Measurements from ENCODE around the gene GLRX2. TPM values are rescaled to one million over a fixed set of nuclear protein-coding genes. Genes with fewer than 3 reads are reported as not detected.
A peak's percentile ranks its signal among the peaks of the same experiment; 100 is the strongest.
"Not testable (repeated sequence)": the region's sequence is repeated elsewhere in the genome, so short reads cannot be mapped to it uniquely, and the experiment has no call there.

The GLRX2 gene
- polyA plus RNA-seq, 3 donors = 11.3 to 12.8 (median 12.3) TPM

DNA sequence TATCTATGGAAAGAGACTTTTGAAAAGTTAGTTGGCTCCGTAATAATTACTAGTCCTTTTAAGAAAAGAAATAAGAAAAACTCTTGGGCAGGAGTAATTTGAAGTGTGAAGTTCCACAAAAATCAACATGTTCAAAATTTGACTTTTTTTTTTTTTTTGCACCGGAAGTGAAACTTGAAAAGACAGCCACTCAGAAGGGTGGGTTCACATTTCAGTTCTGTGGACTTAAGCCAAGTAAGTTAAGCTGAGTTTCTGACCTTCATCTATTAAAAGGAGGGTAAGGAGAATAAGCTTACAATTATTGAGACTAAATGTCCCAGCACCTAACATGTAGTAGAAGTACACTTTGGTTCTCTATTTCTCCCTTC is 34.8 kb downstream of the GLRX2 start:
- DNase-seq = no peak

GRCh38 chr1:193069748-193070385 is 35.3 kb downstream of the GLRX2 start:
- DNase-seq = no peak

DNA sequence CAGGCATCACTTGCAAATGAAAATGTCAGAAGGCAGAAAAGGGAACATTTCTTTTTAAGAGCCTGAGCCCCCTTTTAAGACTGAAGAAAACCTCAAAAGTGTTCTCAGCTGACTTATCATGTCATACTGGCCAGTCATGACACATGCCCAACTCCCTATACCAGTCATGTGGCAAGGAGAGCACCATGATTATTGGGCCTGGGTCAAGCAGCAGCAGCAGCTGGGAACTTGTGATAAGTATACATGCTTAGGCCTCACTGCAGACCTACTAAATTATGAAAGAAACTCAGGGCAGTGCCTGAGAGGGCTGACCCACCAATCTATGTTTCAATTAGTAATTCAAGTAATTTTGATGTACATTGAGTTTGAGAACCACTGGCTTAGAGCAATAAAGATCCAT is 37.2 kb downstream of the GLRX2 start:
- DNase-seq = no peak

- DNase-seq = no peak
Observed at GRCh38 chr1:193066606-193067005, 38.6 kb downstream of the GLRX2 start.

- no peak for DNase-seq
Observed at GRCh38 chr1:193065954-193066353, 39.3 kb downstream of the GLRX2 start.

GRCh38 chr1:193062698-193063463 is 42.3 kb downstream of the GLRX2 start:
- DNase-seq = no peak

DNA sequence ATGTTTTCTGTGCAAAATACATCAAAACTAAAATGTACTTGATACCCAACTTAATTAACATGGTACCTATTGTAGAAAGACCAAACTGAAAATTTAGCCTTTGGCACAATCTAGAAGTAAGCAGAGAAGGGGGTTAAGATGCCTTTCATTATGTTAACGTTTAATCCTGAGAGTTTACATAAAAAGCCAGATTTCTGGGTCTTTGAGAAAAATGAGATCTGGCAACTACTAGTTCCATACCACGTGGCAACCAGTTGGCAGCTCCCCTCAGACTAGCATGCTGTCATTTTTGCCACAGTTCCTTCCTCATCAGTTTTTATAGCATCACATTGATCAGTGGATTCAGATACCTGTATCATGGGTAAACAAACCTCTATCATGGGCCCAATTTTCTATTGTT is 44.3 kb downstream of the GLRX2 start:
- DNase-seq = no peak

- DNase-seq = no peak
Observed at GRCh38 chr1:193060406-193060805, 44.8 kb downstream of the GLRX2 start.

- DNase-seq = no peak
Observed at GRCh38 chr1:193060115-193060403, 45.2 kb downstream of the GLRX2 start.

GRCh38 chr1:193059282-193060114 is 45.7 kb downstream of the GLRX2 start, which contains the start of the genes RO60 and UCHL5:
TSS of gene RO60 (plus strand) at chr1:193059612. CDS start at chr1:193069055, 9,443 bp downstream.
TSS of gene UCHL5 (minus strand) at chr1:193059360. CDS start at chr1:193059260, 100 bp downstream.
- DNase-seq = peak; percentile 97

- DNase-seq = peak; percentile 44
Observed at GRCh38 chr1:193058529-193059281, 46.5 kb downstream of the GLRX2 start.

DNA sequence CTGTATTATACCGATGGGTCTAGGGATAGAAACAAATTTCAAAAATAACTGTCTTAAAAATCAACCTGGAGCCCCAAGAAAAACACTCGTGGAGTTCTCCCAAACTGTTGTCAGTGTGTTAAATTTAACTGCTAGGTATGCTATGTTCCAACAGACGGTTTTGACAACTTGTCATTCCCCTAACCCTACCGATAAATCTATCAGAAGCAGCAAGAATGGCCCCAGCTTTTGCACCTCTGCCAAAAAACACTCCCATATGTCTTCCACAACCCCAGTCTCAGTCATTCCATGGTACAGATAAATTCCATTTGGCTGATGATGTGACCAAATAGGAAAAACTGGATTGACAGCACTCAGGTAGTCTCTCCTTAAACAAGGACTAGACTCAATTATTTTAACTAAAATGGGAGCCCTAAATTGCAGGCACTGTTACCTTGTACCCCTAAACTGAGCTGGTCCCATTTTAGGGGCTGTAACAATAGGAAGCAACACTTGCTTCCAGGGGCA is 51.0 kb downstream of the GLRX2 start:
- DNase-seq = no peak

- not testable (repeated sequence) for DNase-seq
Observed at GRCh38 chr1:193048913-193049312, 56.3 kb downstream of the GLRX2 start.

Other genes starting within 250 kb of the GLRX2 start
- gene UCHL5, start 46.1 kb downstream of the GLRX2 start, polyA plus RNA-seq (ENCODE audit: insufficient read length in 3 of 3) = 10 to 100 TPM; 36.8 to 45.4 (median 41.4) TPM
- 10 to 100 TPM; 32.6 to 49.2 (median 46.0) TPM for gene RO60, start 45.8 kb downstream of the GLRX2 start, polyA plus RNA-seq (ENCODE audit: insufficient read length in 3 of 3)
- 10 to 100 TPM; 39.6 to 45.0 (median 42.4) TPM for gene CDC73, start 16.6 kb upstream of the GLRX2 start, polyA plus RNA-seq (ENCODE audit: insufficient read length in 3 of 3)
- gene B3GALT2, start 81.2 kb upstream of the GLRX2 start, polyA plus RNA-seq (ENCODE audit: insufficient read length in 3 of 3) = 10 to 100 TPM; 11.9 to 15.5 (median 12.8) TPM

Data from renal pelvis (tissue), 4 donors.